ENCODE data around the gene CEBPZ.

GRCh38 chr2:37198681-37199065, 32.7 kb downstream of the CEBPZ start:
- TF ChIP-seq, protein P1, sequence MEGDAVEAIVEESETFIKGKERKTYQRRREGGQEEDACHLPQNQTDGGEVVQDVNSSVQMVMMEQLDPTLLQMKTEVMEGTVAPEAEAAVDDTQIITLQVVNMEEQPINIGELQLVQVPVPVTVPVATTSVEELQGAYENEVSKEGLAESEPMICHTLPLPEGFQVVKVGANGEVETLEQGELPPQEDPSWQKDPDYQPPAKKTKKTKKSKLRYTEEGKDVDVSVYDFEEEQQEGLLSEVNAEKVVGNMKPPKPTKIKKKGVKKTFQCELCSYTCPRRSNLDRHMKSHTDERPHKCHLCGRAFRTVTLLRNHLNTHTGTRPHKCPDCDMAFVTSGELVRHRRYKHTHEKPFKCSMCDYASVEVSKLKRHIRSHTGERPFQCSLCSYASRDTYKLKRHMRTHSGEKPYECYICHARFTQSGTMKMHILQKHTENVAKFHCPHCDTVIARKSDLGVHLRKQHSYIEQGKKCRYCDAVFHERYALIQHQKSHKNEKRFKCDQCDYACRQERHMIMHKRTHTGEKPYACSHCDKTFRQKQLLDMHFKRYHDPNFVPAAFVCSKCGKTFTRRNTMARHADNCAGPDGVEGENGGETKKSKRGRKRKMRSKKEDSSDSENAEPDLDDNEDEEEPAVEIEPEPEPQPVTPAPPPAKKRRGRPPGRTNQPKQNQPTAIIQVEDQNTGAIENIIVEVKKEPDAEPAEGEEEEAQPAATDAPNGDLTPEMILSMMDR (IDR thresholded peaks at IDR 0.05), result no peak
- no peak for TF ChIP-seq EZH2 (IDR thresholded peaks at IDR 0.05; ENCODE audit: borderline replicate concordance, insufficient read depth, low read depth, low read length, poor library complexity, severe bottlenecking)
